Mesenteric fat pad (tissue), 1 donor: Measurements from ENCODE around the gene SYNE2. TPM values are rescaled to one million over a fixed set of nuclear protein-coding genes. Genes with fewer than 3 reads are reported as not detected.
"Not testable (repeated sequence)": the region's sequence is repeated elsewhere in the genome, so short reads cannot be mapped to it uniquely, and the experiment has no call there.

Source experiments
- DNase-seq: peaks from one replicate; pipeline ENCODE4 v3.0.0-alpha.2; 2020; ENCODE audit warnings: low spot score
- total RNA-seq: library from RNA; stranded (reverse); fragmentation: NEBNext Ultra II Directional; extraction: Animal tissue kit (Norgen Biotek cat#: 25700); gene quantifications from one replicate; pipeline ENCODE4 v1.2.1, GENCODE V29; 2021
- donor health status: DM: yes; HTN: yes; CAD: no.

SYNE2 gene
- total RNA-seq, 1 donor from 2014 or later, result 267 TPM

GRCh38 chr14:64074961-64075612, 222.3 kb downstream of the SYNE2 start:
- no peak for DNase-seq

- DNase-seq, result no peak
These were observed 222.8 kb downstream of the SYNE2 start for GRCh38 chr14:64075613-64076005.

GRCh38 chr14:64080452-64080851, 227.6 kb downstream of the SYNE2 start:
- DNase-seq, result no peak

- DNase-seq, result no peak
These were observed 228.5 kb downstream of the SYNE2 start for GRCh38 chr14:64081174-64081746.

GRCh38 chr14:64082837-64083236, 230.0 kb downstream of the SYNE2 start:
- no peak for DNase-seq

GRCh38 chr14:64088647-64088964, 235.8 kb downstream of the SYNE2 start:
- no peak for DNase-seq

GRCh38 chr14:64089920-64090319, 237.1 kb downstream of the SYNE2 start:
- DNase-seq, result no peak

GRCh38 chr14:64091217-64091616, 238.4 kb downstream of the SYNE2 start:
- no peak for DNase-seq

GRCh38 chr14:64092338-64092737, 239.5 kb downstream of the SYNE2 start:
- no peak for DNase-seq

- DNase-seq, result no peak
These were observed 240.1 kb downstream of the SYNE2 start for GRCh38 chr14:64092940-64093339.

GRCh38 chr14:64095620-64096019, 242.8 kb downstream of the SYNE2 start:
- no peak for DNase-seq

- DNase-seq, result no peak
These were observed 245.3 kb downstream of the SYNE2 start for GRCh38 chr14:64098120-64098519.

- DNase-seq, result no peak
These were observed 254.6 kb downstream of the SYNE2 start for GRCh38 chr14:64107438-64107837.

- no peak for DNase-seq
These were observed 257.2 kb downstream of the SYNE2 start for GRCh38 chr14:64109819-64110554.

GRCh38 chr14:64110802-64111201, 258.0 kb downstream of the SYNE2 start:
- no peak for DNase-seq

- DNase-seq, result no peak
These were observed 260.3 kb downstream of the SYNE2 start for GRCh38 chr14:64112867-64113678.

GRCh38 chr14:64114166-64114565, 261.4 kb downstream of the SYNE2 start:
- DNase-seq, result no peak

GRCh38 chr14:64114796-64115195, 262.0 kb downstream of the SYNE2 start:
- DNase-seq, result no peak

- no peak for DNase-seq
These were observed 262.6 kb downstream of the SYNE2 start for GRCh38 chr14:64115401-64115800.

- DNase-seq, result no peak
These were observed 265.0 kb downstream of the SYNE2 start for GRCh38 chr14:64117671-64118402.

- DNase-seq, result not testable (repeated sequence)
These were observed 265.6 kb downstream of the SYNE2 start for GRCh38 chr14:64118403-64118742.
